Activated CD8-positive, alpha-beta memory T cell treated with anti-CD3 and anti-CD28 coated beads for 48 hours (primary cell): ENCODE data around the gene AK1.

Experiments
- DNase-seq, 3 experiments: peaks; one replicate each; pipeline ENCODE4 v3.0.0-alpha.2; 2020; ENCODE audit warnings: low read depth in 2 of 3, low spot score in 2 of 3

Gene AK1, protein sequence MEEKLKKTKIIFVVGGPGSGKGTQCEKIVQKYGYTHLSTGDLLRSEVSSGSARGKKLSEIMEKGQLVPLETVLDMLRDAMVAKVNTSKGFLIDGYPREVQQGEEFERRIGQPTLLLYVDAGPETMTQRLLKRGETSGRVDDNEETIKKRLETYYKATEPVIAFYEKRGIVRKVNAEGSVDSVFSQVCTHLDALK

DNA sequence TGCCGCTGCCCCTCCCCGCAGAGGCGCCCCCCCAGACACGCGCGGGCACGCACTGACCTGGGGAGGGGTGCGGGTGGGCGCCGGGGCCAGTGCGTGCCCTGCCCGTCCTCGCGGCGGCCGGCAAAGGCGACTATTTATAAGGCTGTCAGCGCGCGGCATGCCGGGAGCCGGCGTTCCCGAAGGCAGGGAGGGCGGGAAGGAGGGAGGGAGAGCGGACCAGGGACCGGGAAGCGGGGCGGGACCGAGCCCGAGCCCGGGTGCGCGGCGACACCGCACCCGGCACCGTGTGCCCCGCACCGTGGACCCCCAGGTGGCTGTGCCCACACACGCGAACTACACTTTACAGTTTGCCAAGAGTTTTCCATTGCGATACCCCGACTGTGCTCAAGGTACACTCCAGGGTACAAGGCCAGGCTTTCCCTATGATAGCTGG is at the start of gene AK1:
Gene AK1, minus strand, starts transcription at position 110 of the 433 bp plus-strand sequence. CDS start 3,058 bp downstream, outside the sequence.
- no peak for DNase-seq

DNA sequence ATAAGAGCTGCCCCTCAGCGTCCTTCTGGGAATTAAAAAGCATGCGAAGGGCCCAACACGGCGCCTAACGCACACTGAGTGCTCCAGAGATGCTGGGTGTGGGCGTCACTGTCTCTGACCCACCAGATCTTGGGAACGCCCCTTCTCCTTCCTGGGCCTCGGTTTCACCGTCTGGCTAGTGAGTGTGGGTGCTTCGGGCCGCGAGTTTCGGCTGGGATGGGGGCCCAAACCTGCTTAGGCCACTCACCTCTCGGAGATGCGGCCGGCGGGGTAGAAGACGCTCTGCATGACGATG is 49.4 kb upstream of the AK1 start:
- no peak for DNase-seq

DNA sequence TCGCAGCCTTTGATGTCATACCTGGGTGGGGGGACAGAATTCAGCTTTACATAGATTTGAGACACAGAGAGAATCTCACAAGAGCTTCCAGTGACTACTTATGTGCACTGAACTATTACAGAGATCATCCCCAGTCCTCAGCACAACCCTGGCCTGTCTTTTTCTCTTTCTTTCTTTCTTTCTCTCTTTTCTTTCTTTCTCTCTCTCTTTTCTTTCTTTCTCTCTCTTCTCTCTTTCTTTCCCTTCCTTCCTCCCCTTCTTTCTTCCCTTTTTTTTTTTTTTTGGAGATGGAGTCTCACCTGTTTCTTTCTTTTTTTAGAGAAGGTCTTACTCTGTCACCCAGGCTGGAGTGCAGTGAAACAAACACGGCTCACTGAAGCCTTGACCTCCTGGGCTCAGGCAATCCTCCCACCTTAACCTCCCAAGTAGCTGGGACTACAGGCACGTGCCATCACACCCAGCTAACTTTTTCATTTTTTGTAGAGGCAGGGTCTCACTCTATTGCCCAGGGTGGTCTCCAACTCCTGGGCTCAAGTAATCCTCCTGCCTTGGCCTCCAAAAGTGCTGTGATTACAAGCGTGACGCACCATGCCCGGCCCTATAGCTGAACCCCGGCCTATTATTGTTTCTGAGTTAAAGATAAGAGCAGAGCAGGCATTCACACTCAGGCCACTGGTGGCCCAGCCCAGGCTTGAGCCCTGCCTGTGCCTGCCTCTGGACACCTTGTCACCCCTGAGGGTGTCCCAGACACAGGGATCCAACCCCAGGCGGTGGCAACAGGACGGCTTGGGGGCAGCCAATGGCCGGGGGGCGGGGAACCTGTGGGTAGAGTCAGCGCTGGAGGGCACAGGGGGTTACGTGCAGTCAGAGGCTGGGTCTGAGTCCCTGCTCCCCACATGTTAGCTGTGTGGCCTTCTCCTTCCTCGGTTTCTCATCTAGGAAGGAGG is 48.8 kb upstream of the AK1 start:
- no peak for DNase-seq

DNA sequence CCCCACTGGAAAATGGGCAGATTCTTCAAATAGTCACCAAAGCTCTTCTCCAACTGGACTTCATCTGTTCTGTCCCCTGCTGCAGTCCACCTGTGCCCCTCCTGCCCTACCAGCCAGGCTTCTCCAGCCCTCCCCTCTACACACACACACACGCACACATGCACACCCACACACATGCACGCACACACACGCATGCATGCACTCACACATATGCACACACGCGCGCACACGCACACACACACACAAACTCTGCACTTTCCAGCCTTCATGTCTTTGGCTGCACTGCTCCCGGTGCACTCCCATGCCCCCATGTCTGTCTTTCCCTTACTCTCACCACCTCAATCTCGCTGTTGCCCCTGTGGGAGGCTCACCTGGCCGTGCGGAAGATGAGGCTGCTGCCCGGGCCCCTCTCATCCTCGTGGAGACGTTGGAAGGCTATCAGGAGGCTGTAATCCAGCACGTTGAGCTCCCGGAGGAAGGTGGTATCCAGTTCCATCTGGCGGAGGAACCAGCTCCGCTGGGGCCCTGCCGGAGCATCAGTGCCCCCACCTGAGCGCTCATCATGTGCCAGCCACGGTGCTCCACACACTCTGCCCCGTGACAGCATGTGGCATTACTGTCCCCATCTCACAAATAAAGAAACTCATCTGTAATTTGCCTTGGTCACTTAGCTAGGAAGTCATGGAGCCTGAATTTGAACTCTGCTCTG is 47.4 kb upstream of the AK1 start:
- DNase-seq: no peak

DNA sequence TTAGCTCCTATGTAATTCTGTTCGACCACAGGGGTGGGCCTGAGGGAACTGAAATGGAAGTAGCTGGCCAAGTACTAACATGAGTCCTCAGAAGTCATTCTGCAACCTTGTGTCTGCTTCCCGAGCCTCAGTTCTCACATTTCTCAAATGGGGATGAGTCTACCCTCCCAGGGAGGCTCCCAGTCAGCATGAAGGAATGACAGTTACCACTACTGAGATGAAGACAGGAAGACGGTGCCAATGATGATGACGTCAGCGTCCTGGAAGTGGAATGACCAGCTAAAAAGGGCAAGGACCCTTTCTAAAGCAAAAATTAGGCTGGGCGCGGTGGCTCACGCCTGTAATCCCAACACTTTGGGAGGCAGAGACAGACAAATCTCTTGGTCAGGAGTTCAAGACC is 46.3 kb upstream of the AK1 start:
- no peak for DNase-seq

DNA sequence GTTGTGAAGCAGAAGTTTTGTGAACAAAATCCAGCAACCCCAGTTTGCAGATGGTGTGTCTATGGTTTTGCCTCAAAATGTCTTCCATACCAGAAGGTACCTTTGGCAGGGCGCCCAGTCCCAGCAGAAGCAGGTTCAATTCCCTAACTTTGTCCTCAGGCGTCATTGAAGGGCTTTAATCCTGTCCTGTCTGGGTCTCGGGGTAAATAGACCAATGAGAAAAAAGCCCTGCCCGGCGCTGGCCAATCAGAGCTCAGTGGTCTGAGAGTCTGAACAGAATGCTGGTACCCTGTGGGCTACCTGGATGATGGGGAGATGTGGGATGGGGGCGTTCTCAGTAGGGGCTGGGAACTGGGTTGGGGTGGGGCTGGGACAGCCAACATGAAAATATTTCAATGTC is 45.6 kb upstream of the AK1 start:
- no peak for DNase-seq

DNA sequence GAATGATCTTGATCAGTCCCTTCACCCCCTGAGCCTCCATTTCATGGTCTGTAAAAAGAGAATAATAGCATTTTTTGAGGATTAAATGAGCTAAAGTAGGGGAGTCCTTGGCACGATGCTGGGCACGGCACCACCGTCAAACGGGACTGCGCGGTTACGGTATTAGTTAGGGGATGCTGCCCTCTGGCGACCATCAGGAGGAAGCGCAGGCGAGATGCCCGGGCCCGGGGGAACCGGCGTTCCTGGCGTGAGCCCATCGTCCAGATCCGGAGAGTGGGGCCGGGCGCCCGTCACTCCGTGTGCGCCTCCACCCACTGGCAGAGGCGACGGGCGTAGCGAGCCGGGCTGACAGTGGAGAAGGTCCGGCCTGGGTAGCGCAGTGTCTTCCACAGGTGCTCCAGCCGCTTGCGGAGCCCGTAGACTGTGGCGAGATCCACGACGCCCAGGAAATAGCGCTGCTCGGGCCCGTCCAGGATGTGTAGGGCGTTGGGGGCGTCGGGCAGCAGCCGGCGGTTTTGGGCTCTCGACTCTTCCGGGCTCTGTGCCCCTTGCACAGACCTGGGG is 44.2 kb upstream of the AK1 start:
- peak in 1 of 3 experiments; percentile 80 for DNase-seq

DNA sequence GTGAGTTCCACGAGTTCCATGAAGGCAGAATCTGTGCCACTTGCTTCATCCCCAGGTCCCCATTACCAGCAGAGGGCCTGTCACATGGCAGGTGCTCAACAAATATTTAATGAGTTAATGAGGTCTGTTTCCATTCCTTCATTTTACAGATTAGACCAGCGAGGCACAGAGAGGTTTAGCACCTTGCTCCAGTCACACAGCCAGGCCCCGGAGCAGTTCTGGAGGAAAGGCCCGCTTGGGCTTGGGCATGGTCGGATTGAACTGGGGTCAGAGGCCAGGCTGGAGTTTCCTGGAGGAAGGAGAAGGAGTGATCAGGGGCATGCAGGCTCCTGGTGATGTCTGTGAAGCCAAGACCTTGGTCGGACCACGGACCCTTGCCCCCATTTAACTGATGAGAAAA is 43.3 kb upstream of the AK1 start:
- DNase-seq: no peak

DNA sequence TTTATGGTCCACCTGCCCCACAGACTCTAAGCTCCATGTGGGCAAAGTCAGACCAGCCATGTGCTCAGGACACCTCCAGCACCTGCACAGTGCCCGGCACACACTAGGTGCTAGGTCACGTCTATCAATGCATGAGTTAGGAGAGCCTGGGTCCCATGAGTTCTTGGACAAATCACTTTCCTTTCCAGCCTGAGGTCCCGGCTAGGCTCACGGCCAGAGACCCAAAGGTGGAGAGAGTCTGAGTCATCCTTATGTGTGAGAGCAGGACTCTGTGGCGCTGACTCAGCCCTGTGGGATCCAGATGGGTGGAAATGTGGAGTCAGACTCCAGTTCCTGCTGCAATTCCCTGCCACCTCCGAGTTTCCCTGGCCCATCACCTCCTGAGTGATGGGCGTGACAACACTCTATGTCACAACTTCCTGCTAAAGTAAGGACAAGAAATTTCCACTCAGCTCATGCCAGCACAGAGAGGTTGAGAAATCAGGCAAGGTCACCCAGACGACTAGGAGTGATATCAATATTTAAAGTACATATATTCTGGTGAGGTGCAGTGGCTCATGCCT is 41.9 kb upstream of the AK1 start:
- DNase-seq: no peak

DNA sequence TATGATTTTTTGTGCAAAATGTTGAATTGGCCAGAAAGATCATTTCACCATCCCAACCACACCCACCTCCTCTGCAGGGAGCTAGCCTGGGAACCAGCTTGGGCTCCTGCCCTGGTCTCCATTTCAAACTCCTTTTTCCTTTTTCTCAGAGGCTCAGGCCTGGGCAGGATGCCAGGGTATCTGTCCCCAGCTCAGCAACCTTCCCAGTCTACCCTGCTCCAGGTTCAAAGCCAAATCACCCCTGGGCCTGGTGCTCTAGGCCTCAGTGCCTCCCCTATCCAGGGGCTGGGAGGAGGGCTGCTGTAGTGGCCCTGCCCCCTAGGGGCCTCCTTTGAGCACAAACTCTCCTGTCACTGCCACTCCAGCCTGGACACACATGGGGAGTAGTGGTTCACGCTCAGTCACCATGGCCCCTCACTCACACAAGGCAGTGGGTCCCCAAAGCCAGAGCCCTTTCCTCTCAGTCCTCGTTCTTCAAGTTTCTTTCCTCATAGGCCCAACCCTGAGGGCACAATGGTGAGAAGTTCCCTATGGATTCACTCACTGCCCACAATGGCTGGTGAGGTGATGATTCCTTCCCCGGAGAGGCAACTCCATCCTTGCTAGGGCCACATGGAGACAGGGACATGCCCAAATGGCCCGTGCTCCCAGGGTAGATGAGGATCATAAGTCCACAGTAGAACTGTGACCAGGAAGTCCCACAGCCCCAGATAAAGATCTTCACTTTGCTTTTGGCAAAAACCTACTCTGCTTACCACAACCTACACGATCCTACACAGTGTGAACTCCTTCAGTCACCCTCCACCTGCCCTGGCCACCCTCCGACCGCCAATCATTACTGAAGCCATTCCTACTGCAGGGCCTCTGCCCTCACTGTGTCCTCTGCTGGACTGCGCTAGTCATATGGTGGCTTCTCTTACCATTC is 41.0 kb upstream of the AK1 start:
- DNase-seq: no peak

DNA sequence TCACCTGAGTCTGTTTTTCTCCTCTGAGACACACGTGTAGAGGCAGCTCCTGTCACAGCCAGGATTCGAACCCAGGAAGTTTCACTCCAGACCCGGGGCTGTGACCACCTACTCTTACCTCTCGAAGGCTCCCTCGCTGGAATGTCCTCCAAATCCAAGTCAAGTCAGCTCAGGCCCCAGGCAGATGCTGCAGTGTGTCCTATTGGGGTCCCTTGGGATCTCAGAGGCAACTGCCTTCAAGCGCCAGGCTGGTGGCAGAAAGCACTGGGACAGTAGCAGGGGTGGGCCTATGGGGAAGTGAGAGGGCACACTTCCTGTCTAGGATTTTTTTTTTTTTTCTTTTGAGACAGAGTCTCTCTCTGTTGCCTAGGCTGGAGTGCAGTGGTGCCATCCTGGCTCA is 40.1 kb upstream of the AK1 start:
- DNase-seq: no peak

DNA sequence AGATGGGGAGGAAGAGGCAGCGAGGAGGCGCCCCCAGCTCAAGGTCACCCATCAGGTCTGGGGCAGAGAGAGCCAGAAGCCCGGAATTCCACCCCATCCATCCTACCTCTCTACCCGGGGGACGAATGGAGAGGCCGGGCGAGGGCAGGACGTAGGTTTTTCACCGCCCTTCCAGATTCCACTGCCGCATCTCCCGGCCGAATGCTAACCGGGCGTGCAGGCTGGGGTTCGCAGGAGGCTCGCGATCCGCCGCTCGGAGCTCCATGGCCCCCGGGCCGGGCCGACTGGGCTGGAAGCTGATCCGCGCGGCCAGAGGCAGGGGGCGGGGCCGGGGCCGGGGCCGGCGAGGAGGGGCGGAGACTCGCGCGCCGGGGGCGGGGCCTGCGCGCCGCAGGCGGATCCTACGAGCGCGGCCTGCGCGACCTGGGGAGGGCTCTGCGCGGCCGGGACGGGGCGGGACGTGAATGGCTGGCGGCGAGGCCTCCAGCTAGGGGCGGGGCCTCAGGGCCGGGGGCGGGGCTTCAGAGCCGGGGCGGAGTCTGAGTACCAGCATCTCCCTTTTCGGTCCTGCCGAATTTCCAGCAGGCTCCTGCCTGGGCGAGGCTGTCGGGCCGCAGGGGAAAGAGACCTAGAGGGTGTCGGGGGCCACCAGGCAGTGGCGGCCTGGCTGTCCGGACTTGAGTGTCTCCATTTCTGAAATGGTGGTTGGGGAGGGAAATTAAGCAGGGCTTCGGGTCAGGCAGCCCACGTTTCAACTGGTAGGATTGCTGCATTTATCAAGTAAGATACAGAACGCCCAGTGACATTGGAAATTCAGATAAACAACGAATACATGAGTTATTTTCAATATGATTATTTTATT is 39.5 kb upstream of the AK1 start, which contains the start of gene ST6GALNAC4:
Gene ST6GALNAC4, minus strand, starts transcription at position 322 of the 862 bp plus-strand sequence. CDS start 622 bp downstream, outside the sequence.
- peak; percentile 93 to 94 (median 94) for DNase-seq

DNA sequence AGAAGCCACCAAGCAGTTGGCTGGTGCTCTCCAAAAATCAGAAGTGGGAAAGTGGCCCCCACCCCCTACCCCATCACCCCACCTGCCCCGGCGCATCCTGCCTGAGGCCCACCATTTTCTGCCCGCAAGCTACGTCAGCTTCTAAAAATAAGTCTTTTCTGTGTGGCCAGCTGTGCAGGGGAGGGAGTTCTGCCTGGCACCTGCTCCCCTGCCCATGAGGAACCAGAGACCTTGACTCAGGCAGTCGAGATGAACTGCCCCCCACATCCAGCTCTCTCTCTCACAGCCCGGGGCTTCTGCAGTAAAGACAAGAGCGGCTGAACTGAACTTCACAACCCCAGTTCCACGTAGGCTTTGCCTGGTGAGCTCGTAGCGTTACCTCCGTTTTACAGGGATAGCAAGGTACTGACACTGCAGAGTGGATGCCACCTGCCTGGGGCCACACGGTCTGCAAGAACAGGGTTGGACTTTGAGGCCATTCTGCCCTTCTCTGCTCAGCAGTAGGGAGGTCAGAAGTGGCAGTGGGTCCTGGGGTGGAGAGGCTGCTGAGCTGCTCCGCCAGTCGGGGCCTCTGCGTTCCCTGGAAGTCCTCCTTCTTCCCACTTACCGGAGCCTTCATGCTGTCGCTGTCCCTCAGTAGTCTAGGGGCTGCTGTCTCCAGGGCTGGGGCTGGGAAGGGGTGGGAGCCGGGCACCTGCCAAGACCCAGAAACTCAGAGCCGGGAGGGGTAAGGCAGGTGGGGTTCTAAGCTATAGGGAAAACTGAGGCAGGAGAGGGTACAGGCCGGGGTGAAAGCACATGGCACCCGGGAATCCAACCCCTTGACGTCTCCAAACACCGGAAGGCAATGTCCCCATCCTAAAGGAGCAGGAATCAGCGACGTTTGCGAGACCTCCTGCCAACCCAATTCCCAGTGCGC is 38.6 kb upstream of the AK1 start:
- DNase-seq: no peak

DNA sequence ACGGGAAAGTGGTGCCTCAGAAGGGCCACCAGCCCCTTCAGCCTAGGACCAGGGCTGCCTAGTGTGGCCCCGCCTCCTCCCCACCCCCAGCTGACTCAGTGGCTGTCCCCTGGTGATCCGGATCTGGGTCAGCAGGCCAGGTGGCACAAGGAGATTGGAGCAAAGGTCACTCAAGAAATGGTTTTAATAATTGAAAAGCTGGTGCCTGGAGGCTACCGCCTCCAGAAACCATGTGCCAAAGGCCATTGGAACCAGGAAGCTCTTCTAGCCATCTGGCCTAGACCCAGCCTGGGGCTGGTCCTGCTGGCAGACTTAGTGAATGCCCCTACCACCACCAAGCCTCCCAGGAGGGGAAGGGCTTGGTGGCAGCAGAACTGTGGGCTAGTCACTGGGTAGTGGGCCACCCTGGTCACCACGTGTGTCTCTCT is 37.9 kb upstream of the AK1 start:
- DNase-seq: no peak

DNA sequence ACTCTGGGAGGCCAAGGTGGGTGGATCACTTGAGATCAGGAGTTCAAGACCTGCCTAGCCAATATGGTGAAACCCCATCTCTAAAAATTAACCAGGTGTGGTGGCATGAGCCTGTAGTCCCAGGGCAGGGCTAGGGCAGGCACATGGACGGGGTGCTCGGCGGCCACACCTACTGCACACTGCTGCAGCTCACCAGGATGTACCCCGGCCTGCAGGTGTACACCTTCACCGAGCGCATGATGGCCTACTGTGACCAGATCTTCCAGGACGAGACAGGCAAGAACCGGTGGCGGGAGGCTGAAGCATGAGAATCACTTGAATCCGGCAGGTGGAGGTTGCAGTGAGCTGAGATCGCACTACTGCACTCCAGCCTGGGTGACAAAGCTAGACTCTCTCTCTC is 36.2 kb upstream of the AK1 start:
- DNase-seq: no peak

DNA sequence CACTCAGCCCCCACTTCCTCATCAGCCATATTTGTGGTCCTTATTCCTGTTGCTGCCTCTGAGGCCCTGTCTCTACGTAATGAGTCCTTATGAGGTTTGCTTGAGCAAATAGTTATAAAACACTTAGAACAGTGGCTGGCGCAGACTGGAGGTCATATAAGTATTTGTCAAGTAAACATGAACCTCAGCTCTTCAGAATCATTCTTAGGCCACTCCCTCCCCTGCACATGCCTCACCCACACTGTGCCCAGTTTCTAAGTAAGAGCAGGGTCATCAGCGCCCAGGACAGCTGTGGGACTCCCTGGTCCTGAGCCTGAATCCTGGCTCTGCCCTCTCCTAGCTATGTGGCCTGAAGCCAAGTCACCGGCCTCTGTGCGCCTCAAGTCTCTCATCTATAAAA is 35.4 kb upstream of the AK1 start:
- no peak for DNase-seq

DNA sequence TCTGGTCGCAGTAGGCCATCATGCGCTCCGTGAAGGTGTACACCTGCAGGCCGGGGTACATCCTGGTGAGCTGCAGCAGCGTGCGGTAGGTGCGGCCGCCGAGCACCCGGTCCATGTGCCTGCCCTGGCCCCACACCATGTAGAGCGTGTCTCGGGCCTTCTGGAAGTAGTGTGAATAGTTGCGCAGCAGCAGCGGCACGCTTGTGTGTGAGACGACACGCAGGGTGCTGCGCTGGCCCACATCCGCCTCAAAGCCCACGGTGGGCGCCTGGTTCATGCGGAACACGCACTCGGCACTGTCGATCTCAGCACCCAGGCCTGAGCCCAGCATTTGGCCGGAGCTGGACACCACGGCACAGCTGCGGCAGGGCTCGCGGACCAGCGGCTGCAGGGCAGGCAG is 34.8 kb upstream of the AK1 start:
- DNase-seq: no peak

DNA sequence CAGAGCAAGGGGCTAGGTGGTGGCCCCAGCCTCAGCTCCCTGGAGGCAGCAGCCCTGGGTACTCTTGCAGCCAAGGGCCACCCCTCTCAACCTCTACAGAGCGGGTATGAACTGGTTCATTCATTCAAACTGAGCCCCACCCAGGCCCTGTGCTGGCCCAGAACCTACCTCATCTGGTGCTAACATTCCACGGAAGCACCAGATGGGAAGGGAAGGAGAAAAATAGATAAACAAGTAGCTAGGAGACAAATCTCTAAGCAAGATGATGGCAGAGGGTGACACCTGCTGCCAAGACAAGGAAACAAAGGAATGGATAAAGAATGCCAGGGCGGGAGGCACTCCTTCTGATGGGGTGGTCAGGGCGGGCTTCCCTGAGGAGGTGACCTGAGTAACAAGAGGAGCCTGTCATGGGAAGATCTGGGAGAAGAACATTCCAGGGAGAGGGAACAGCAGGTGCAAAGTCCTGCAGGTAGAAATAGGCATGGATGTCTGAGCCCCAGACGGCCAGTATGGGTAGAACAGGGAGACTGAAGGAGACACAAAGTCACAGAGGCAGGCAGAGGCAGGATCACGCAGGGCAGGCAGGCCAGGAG is 33.2 kb upstream of the AK1 start:
- no peak for DNase-seq
